Measurements from ENCODE around the gene SACS. TPM values are rescaled to one million over a fixed set of nuclear protein-coding genes. Genes with fewer than 3 reads are reported as not detected.

SACS gene
- total RNA-seq: 86.5 and 202 TPM in 2 replicates

GRCh38 chr13:23433171-23434153, at the start of gene SACS:
Gene SACS, minus strand, starts transcription at chr13:23433702. Its CDS starts 22,463 bp downstream, at chr13:23411239.

Other genes starting within 250 kb of the SACS start
- gene TNFRSF19, start 136.7 kb upstream of the SACS start, total RNA-seq: 11.9 and 41.9 TPM in 2 replicates